Stimulated activated CD8-positive, alpha-beta memory T cell treated with anti-CD3 and anti-CD28 coated beads, Interleukin-15, amount 100 ng/mL, for 48 hours (primary cell): ENCODE results near the gene TAOK2.
"Not testable (repeated sequence)": the region's sequence is repeated elsewhere in the genome, so short reads cannot be mapped to it uniquely, and the experiment has no call there.

Experiments
- DNase-seq, 2 donors: peaks; one replicate each; pipeline ENCODE4 v3.0.0-alpha.2; 2020; ENCODE audit warnings: low read depth in 2 of 2

Gene TAOK2

GRCh38 chr16:29973384-29974246 is at the start of gene TAOK2:
Gene TAOK2, plus strand, starts transcription at chr16:29973868. Its CDS starts 3,905 bp downstream, at chr16:29977773.
- peak; percentile 99 for DNase-seq

DNA sequence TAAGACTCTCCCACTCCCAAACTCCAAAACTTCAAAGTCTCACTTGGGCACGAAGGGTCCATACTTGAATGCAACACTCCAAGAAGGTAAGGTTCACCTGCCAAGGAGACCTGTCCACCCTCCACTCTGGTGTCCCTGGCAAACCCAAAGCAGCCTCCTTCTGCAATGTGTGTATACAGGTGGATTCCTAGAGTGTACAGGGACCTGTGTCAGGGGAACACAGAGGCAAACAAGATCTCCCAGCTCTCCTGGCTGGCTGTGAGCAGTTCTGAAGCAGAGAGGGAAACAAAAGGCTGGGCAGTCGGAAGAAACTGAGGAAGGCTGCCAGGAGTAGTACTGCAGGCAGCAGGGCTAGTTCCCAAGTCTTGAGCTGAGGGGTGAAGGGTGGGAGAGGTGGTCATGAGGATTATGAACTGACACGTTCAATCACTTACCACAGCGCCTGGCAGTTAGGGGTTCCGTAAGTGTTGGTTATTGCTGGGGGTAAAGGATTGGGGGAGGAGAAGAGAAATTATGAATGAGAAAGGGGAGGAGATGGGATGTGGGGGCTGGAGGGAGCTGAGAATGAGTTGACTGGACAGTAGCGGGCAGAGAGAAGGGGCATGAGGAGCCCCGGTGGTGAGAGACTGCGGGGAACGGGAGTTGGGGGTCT is 48.4 kb upstream of the TAOK2 start:
- no peak for DNase-seq

- DNase-seq, result peak; percentile 81 to 84
Measured at GRCh38 chr16:29925781-29926710, 47.6 kb upstream of the TAOK2 start, which contains the start of gene KCTD13. Gene KCTD13, minus strand, starts transcription at chr16:29926226. Its CDS starts 193 bp downstream, at chr16:29926033.

DNA sequence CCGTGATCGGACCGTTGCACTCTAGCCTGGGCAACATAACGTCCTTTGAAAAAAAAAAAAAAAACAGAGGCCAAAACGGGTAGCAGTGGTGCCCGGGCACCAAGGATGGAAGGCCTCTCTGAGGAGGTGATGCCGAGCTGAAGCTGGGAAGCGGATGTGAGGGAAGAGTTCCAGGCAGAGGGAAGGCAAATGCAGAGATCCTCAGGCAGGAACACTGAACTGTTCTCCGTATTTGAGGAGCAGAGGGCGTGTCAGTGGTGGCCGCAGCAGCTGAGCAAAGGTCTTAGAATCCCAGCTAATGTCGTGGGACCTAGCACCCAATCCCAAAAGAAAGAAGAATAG is 47.0 kb upstream of the TAOK2 start:
- no peak for DNase-seq

- no peak for DNase-seq
Measured at GRCh38 chr16:29927070-29927905, 46.4 kb upstream of the TAOK2 start.

- not testable (repeated sequence) for DNase-seq
Measured at GRCh38 chr16:29931750-29932149, 41.9 kb upstream of the TAOK2 start.

GRCh38 chr16:29940656-29941055 is 33.0 kb upstream of the TAOK2 start:
- no peak for DNase-seq

GRCh38 chr16:29943846-29944799 is 29.5 kb upstream of the TAOK2 start:
- no peak for DNase-seq

- DNase-seq, result no peak
Measured at GRCh38 chr16:29947897-29948296, 25.8 kb upstream of the TAOK2 start.

DNA sequence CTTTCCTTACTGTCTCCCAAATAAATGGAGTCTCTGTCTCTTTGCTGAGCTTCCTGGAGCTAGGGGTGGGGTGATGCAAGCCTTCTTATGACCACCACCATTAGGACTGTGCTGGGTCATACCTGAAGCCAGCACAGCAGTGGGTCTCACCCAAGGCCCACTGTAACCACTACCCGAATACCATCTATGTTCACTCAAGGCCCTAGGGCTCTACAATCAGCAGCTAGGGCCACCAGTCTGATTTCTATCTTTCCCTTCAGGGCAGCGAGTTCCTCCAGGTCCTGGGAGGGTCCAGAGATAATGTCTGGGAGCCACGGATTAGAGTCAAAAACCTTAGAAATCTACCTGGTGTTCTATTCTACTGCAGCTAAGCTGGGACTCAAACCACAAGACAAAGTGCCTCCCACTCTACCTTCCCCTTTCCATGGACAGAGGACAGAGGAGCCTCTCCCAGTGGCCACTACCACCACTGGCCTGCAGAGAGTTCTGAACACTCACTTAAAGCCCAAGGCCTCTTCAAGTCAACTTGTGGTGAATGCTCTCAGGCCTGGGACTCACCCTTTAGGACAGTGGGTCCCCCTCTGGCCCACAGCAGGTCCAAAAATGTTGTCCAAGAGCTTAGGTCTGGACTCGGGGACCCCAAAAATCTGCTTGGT is 22.7 kb upstream of the TAOK2 start:
- DNase-seq, result no peak

DNA sequence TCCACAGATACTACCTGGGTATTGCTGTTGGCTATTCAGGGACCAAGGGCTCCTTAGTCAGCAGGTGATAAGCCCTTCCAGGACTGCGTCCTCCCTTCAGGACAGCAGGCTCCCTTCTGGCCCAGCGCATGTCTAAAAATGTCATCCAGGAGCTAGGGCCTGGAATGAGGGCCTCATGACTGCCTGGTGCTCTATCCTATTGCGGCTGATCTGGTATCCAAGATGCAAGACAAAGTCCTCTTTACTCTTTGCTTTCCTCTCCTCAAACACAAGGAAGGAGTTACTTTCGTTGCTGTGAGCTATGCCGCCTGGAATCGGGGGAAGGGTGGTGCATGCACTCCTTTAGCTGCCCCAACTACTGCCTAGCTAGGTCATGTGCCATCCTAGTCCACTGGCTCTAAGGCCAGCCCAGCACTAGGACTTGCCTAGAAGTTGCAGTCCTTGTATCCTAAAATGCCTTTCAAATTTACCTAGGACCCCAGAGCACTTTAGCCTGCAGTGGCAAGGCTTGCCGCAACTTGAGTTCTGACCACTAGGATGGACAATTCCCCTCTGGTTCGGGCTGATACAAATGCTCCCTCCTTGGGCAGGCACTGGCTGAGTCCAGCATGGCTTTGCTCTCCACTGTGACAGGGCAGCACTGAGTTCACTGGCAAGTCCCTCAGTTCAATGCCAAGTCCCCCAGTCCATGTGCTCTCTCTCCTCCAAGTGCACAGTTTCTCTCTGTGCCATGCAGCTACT is 21.9 kb upstream of the TAOK2 start:
- DNase-seq, result no peak

GRCh38 chr16:29958756-29959155 is 14.9 kb upstream of the TAOK2 start:
- DNase-seq, result no peak

- no peak for DNase-seq
Measured at GRCh38 chr16:29959293-29959692, 14.4 kb upstream of the TAOK2 start.

DNA sequence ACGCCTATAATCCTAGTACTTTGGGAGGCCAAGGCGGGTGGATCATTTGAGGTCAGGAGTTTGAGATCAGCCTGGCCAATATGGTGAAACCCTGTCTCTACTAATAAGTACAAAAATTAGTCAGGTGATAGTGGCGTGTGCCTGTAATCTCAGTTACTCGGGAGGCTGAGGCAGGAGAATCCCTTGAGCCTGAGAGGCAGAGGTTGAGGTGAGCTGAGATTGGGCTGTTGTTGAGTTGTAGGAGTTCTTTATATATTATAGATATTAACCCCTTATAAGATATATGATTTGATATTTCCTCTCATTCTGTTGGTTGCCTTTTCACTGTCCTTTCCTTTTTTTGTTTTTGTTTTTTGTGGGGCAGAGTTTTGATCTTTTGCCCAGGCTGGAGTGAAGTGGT is 13.8 kb upstream of the TAOK2 start:
- not testable (repeated sequence) for DNase-seq

GRCh38 chr16:29961127-29961478 is 12.6 kb upstream of the TAOK2 start:
- DNase-seq, result no peak

DNA sequence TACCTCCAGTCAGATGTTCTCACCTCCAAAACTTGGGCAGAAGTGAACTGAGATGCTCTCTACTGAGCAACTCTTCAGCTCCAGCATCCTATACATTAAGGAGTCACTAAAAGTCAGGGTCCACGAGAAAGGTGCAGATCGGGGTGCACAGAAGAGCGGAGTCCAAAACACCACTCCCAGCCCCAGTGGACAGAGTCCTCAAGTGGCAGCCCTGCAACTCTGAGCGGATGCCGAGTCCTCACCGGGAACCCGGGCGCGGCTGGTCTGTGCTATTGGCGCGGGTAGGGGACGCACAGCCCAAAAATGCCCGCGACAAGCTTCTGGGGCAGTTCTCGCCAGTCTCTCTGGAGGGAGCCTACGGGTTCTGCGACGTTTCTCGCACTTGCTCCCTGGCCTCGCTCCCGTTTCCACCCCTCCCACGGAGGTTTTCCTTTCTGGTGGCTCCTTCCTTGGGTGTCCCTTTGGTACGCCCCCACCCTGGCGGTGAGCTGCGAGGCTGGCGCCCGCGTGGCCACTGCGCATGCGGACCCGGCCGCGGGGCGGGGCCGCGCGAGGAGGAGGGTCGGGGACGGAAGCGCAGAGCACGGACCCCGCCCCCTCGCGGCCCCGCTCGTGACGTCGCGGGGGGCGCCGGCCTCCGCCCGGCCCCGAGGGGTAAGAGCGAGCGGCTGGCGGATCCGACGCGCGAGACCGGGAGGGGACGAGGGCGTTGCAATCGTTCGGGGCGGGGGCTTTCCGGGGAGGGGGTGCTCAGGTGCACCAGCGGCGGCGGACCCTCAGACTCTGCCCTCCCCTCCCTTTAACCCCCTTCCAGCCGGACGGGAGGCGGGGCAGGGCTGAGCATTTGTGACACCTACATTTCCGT is 12.0 kb upstream of the TAOK2 start, which contains the start of gene TMEM219:
Gene TMEM219, plus strand, starts transcription at position 601 of the 865 bp plus-strand sequence. CDS start 1,065 bp downstream, outside the sequence.
- DNase-seq, result peak; percentile 88 to 92

DNA sequence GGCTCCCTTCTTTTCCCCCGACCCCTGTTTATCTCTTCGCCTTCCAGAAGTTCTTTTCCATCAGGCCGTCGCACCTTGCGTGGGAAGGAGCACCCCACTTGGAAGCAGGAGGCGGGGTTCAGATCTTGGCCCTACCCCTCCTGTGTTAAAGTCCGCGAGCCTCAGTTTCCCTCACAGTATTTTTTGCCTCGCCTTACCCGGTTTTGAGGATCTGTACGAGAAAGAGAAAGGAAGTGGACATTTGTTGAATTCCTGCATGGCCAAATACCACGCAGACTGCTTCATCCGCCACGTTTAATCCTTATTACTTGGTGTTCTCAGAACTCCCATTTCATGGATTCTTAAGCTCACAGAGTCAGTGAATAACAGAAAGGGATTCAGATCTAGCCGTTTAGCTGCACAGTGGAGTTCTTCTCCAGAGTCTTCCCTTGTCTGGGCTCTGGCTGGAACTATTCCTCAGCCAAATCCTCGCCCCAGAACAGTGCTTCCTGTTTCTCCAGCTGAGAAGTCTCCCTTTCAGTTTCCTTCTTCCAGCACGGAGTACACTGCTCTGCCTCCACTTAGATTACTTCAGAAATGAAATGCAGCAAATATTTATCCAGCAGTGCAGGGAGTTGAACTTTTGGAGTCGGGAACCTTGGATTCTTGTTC is 11.2 kb upstream of the TAOK2 start:
- no peak for DNase-seq
